Inferior parietal cortex (tissue), 1 donor: Measurements from ENCODE around the gene C9orf43.
"Not testable (repeated sequence)": the region's sequence is repeated elsewhere in the genome, so short reads cannot be mapped to it uniquely, and the experiment has no call there.

Source experiments
- DNase-seq: peaks from one replicate; pipeline ENCODE4 v3.0.0-alpha.2; 2016; ENCODE audit errors: extremely low spot score

Gene C9orf43

GRCh38 chr9:113416149-113416721 is 5.7 kb downstream of the C9orf43 start:
- no peak for DNase-seq

- no peak for DNase-seq
Measured at GRCh38 chr9:113417370-113417769, 6.8 kb downstream of the C9orf43 start.

- DNase-seq, result no peak
Measured at GRCh38 chr9:113421726-113422125, 11.2 kb downstream of the C9orf43 start.

GRCh38 chr9:113425072-113425471 is 14.5 kb downstream of the C9orf43 start:
- DNase-seq, result no peak

- DNase-seq, result no peak
Measured at GRCh38 chr9:113426701-113427100, 16.2 kb downstream of the C9orf43 start.

- DNase-seq, result no peak
Measured at GRCh38 chr9:113427629-113428028, 17.1 kb downstream of the C9orf43 start.

- DNase-seq, result no peak
Measured at GRCh38 chr9:113428062-113428615, 17.6 kb downstream of the C9orf43 start.

- no peak for DNase-seq
Measured at GRCh38 chr9:113431191-113431590, 20.6 kb downstream of the C9orf43 start.

- DNase-seq, result no peak
Measured at GRCh38 chr9:113436728-113437515, 26.4 kb downstream of the C9orf43 start.

GRCh38 chr9:113437716-113438115 is 27.2 kb downstream of the C9orf43 start:
- not testable (repeated sequence) for DNase-seq

- no peak for DNase-seq
Measured at GRCh38 chr9:113444736-113445135, 34.2 kb downstream of the C9orf43 start.

GRCh38 chr9:113446323-113446740 is 35.8 kb downstream of the C9orf43 start:
- peak; percentile 90 for DNase-seq

- no peak for DNase-seq
Measured at GRCh38 chr9:113449376-113449775, 38.8 kb downstream of the C9orf43 start.

GRCh38 chr9:113452113-113452605 is 41.6 kb downstream of the C9orf43 start:
- DNase-seq, result no peak

GRCh38 chr9:113454914-113455761 is 44.6 kb downstream of the C9orf43 start:
- peak; percentile 41 for DNase-seq

- no peak for DNase-seq
Measured at GRCh38 chr9:113456235-113456634, 45.7 kb downstream of the C9orf43 start.

GRCh38 chr9:113461285-113461684 is 50.7 kb downstream of the C9orf43 start:
- no peak for DNase-seq

GRCh38 chr9:113461943-113462342 is 51.4 kb downstream of the C9orf43 start:
- DNase-seq, result no peak

- DNase-seq, result no peak
Measured at GRCh38 chr9:113462781-113463286, 52.3 kb downstream of the C9orf43 start.

GRCh38 chr9:113463418-113464285 is 53.1 kb downstream of the C9orf43 start, which contains the start of gene RGS3:
Gene RGS3, plus strand, starts transcription at chr9:113463727. Its CDS starts 76 bp downstream, at chr9:113463803.
- DNase-seq, result no peak

- no peak for DNase-seq
Measured at GRCh38 chr9:113464286-113464660, 53.7 kb downstream of the C9orf43 start.
